ENCODE results near the gene AFF1.

AFF1 gene

DNA sequence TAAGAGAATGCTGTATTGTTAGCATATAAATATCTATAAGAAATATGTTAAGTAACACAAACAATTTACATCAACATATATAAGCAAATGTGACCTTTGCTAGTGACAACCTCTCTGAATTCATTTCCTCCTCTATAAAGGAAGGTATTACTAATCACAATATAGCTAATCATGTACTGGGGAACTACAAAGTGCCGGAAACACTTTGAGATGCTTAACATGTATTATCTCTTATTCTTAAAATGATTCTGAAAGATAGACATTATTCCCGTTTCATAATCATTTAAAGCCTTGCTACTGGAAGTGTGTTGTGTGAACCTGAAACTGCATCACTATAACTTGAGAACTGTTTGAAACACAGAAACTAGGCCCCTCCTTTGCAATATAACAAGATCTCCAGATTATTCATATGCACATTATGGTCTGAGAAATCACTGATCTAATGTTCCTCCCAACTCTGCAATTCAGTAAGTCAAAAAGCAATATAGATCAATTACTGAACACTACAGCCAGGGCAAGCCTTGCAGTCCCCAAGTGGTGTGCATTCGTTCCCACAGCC is 231.6 kb downstream of the AFF1 start:
- no peak for DNase-seq

- DNase-seq, result no peak
Observed at GRCh38 chr4:87171944-87172343, 237.1 kb downstream of the AFF1 start.

- no peak for DNase-seq
Observed at GRCh38 chr4:87174672-87175071, 239.9 kb downstream of the AFF1 start.

GRCh38 chr4:87179751-87180150 is 244.9 kb downstream of the AFF1 start:
- no peak for DNase-seq

DNA sequence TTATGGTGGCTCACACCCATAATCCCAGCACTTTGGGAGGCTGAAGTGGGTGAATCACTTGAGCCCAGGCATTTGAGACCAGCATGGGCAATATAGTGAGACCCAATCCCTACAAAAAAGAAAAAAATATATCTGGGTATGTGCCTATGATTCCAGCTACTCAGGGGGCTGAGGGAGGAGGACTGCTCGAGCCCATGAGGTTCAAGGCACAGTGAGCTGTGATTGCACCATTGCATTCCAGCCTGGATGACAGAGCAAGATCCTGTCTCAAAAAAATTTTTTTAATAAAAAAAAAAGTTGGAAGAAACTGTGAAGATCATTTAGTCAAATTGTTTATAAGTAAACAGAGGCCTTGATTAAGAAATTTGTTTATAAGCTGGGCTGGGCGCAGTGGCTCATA is 246.0 kb downstream of the AFF1 start:
- DNase-seq, result no peak

GRCh38 chr4:87185146-87185870 is 250.5 kb downstream of the AFF1 start:
- no peak for DNase-seq

- no peak for DNase-seq
Observed at GRCh38 chr4:87188048-87188447, 253.2 kb downstream of the AFF1 start.

DNA sequence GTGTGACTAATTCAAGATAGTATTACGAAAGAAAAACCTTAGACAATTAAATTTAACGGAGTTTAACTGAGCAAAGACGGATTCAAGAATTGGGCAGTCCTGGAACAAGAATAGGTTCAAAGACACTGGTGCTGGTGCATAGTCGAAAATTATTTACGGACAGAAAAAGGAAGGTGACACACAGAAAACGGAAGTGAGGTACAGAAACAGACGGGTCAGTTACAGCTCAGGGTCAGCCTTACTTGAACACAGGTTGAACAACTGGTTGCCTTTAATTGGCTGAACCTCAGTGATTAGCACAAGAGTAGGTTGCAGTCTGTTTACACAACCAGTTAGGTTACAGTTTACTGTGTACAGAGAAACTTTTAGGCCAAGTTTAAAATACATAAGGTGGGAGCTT is 254.1 kb downstream of the AFF1 start:
- no peak for DNase-seq
